HG03045 (cell line): ENCODE data around the gene RDH8.
A peak's percentile ranks its signal among the peaks of the same experiment; 100 is the strongest.
"Not testable (repeated sequence)": the region's sequence is repeated elsewhere in the genome, so short reads cannot be mapped to it uniquely, and the experiment has no call there.

ENCODE experiments used
- ATAC-seq: cut with Tn5 transposase; IDR thresholded peaks from one replicate; pipeline ENCODE4 v1.9.1; 2021; ENCODE audit warnings: mild to moderate bottlenecking, moderate library complexity; ENCODE audit not compliant: unreplicated experiment

The RDH8 gene

GRCh38 chr19:10005632-10006334, 7.5 kb upstream of the RDH8 start:
- no peak for ATAC-seq

- no peak for ATAC-seq
Observed at GRCh38 chr19:10006335-10006708, 7.0 kb upstream of the RDH8 start.

DNA sequence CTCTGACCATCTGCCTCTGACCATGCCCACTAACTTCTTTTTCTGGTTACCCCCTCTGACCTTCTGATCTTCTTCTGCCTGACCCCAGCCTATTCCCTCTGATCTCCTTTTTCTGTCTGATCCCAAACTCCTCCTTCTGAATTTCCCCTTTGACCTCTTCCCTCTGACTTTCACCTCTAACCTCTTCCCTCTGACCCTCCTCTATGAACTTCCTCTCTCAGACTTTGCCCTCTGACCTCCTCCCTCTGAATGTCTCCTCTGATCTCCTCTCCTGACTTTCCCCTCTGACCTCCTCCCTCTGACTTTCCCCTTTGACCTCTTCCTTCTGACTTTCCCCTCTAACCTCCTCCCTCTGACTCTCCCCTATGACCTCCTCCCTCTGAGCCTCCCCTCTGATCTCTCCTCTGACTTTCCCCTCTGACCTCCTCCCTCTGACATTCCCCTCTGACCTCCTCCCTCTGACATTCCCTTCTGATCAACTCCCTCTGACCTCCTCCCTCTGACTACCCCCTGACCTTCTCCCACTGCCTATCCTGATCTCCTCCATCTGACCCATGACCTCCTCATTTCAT, 6.4 kb upstream of the RDH8 start:
- no peak for ATAC-seq

DNA sequence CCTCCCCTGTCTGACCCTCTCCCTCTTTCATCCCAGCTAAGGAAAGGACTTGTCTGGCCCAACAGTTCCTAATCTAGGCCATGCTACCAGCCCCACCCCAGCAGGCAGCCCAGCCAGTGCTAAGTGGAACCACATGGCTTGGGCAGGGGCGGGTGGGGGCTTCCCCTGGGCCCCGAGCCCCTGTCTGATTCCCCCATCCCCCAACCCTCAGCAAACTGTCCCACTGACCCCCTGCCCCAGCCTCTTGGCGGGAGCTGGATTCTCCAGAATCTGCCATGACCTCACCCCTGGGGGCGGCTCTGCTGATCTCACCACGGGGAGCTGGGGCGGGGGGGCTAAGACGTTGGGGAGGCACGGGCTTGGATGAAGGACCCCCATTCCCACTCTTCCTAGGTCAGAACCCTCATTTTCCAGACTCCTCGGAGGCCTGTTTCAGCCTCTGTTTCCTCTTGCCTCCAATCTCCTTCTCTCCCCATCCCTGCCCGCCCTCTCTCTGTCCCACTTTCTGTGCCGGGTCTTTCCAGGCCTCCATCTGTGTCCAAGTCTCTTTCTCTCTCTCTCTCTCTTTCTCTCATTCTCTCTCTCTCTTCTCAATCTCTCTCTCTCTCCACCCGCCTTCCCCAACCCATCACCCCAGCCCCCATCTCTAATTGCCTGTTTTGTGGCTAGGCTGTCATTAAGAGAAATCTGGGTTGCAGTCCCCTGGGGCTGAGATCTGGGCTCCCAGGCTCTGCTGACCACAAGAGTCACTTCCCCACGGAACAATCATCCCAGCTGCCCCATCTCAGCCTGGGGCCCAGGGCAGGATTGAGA, 5.7 kb upstream of the RDH8 start:
- no peak for ATAC-seq

DNA sequence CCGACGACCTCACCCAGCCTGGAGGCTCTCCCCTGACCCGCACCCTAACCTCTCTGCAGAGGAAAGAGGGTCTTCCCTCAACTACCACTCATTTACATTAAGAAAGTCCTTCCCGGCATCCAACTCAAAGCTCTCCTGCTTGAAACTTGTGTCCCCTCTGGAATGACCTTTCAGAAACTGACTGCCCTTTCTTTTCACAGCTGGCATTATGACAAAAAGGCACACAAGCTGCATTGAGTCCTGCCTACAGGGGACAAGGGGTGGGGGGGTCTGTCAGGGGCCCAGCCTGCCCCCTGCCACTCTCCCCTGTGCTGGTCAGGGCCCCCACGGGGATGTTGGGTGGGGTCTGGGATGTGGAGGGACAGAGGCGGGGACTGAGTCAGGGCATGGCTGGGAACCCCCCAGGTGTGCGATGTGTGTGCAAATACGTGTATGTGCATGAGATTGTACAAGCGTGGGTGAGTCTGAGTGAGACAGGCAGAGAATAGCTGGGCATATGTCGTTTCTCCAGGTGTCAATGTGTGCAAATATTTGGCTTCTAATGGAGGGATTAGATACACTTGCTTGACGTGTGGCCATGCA, 5.0 kb upstream of the RDH8 start:
- ATAC-seq, result no peak

- ATAC-seq, result no peak
Observed at GRCh38 chr19:10009714-10010224, 3.5 kb upstream of the RDH8 start.

- no peak for ATAC-seq
Observed at GRCh38 chr19:10010247-10010691, 3.0 kb upstream of the RDH8 start, which contains the start of gene COL5A3. COL5A3 (minus strand) TSS chr19:10010504; CDS start chr19:10010385, 119 bp downstream.

DNA sequence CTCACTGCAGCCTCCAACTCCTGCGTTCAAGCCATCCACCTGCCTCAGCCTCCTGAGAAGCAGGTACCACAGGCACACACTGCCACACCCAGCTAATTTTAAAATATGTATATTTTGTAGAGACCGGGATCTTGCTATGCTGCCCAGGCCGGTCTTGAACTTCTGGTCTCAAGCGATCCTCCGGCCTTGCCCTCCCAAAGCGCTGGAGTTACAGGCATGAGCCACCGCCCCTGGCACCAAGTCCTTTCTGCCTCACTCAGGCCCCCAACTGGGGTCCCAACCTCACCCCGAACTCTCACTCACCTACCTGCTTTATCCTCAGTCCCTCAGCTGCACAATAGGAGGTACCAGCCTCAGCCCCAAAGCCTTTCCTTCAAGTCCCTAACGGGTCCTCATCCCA, 2.3 kb upstream of the RDH8 start:
- no peak for ATAC-seq

GRCh38 chr19:10011974-10012373, 1.3 kb upstream of the RDH8 start:
- no peak for ATAC-seq

DNA sequence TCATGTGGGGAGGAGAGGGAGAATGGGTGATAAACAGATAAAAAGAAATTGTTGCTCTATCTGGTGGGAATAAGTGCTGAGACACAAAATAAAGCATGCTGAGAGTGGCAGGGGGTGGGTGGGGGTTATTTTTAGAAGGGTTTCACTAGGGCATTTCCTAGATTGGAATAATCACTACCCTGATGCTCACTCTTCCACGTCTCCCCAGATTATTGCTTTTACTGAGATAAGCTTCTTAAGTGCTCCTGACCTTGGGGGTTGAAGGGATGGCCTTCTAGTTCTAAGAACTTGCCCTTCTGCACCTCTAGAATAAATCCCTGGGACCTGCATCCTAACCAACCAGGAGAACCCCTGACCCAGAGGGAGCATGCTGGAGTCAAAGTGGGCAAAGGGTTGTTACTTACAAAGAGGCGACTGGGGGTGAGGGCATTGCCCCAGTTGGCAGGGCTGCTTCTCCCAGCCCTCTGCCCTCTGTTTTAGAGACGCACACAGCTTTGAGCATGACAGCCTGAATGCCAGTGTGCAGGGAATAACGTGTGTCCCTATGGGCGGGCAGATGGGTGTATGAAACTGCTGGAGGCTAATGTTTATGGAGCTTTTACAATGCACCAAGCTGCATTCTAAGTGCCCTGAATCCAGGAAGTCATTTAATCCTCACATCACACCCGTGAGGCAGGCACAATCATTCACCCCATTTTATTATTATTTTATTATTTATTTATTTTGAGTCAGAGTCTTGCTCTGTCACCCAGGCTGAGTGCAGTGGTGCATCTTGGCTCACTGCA, 743 bp downstream of the RDH8 start:
- no peak for ATAC-seq

- no peak for ATAC-seq
Observed at GRCh38 chr19:10018263-10018662, 5.0 kb downstream of the RDH8 start.

DNA sequence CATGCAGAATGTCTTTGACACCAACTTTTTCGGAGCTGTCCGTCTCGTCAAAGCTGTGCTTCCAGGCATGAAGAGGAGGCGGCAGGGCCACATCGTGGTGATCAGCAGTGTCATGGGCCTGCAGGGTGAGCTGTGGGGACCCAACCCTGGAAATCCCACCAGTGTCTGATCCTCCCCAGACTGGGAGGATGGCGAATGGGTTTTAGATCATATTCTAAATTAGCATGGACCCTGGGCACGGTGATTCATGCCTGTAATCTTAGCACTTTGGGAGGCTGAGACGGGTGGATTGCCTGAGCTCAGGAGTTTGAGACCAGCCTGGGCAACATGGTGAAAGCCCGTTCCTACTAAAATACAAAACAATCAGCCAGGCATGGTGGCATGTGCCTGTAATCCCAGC, 5.5 kb downstream of the RDH8 start:
- no peak for ATAC-seq

DNA sequence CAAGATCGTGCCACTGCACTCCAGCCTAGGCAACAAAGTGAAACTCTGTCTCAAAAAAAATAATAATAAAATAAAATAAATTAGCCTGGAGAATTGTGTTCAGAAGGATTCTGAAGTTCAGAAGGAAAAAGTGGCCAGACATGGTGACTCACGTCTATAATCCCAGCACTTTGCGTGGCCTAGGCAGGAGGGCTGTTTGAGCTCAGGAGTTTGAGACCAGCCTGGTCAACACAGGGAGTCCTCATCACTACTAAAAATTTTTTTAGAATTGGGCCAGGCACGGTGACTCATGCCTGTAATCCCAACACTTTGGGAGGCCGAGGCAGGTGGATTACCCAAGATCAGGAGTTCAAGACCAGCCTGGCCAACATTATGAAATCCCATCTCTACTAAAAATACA, 6.0 kb downstream of the RDH8 start:
- no peak for ATAC-seq

DNA sequence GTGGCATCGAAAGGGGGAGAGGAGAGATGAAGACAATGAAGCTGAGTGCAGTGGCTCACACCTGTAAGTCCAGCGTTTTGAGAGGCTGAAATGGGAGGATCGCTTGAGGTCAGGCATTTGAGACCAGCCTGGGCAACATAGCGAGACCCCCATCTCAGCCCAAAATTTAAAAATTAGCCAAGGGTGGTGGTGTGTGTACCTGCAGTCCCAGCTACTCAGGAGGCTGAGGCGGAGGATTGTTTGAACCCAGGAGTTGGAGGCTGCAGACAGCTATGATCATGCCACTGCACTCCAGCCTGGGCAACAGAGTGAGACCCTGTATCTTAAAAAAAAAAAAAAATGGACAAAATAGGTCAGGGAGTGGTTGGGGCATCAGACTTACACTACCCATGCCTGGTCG, 7.6 kb downstream of the RDH8 start:
- no peak for ATAC-seq

- no peak for ATAC-seq
Observed at GRCh38 chr19:10021446-10021845, 8.2 kb downstream of the RDH8 start.

- no peak for ATAC-seq
Observed at GRCh38 chr19:10021863-10022262, 8.6 kb downstream of the RDH8 start.

DNA sequence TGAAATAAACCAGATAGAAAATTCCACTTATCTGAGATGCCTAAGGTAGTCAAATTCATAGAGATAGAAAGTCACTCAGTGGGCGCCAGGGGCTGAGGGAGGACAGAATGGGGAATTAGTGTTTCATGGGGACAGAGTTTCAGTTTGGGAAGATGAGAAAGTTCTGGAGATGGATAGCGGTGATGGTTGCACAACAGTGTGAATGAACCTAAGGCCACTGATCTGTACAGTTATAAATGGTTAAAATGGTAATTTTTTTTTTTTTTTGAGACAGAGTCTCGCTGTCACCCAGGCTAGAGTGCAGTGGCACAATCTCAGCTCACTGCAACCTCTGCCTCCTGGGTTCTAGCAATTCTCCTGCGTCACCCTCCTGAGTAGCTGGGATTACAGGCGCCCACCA, 9.8 kb downstream of the RDH8 start:
- not testable (repeated sequence) for ATAC-seq

DNA sequence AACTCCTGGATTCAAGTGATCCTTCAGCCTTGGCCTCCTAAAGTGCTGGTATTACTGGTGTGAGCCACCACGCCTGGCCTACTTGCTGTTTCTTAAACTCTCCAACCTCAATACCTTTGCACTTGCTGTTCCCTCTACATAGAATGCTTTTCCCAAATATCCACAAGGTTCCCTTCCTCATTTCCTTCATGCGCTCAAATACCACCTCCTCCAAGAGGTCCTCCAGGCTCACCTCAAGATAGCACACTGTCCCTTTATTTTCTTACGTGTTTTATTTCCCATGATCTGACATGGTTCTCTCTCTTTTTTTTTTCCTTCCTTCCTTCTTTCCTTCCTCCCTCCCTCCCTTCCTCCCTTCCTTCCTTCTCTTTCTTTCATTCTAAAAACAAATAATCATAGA, 13.5 kb downstream of the RDH8 start:
- no peak for ATAC-seq

GRCh38 chr19:10027158-10027997, 14.1 kb downstream of the RDH8 start:
- ATAC-seq, result peak; percentile 53

GRCh38 chr19:10033614-10034013, 20.3 kb downstream of the RDH8 start:
- no peak for ATAC-seq
